ENCODE measurements around the gene CR1L. TPM values are rescaled to one million over a fixed set of nuclear protein-coding genes. Genes with fewer than 3 reads are reported as not detected.
"Not testable (repeated sequence)": the region's sequence is repeated elsewhere in the genome, so short reads cannot be mapped to it uniquely, and the experiment has no call there.

CR1L gene
- 1.2 TPM for polyA plus RNA-seq (ENCODE audit: insufficient read length)
- long read RNA-seq, donor 1: 0 reads
- long read RNA-seq, donor 2: 0 reads
- long read RNA-seq, donor 3: 0 reads
- long read RNA-seq, donor 4: 0 reads
- long read RNA-seq, donor 5: 0 reads
- long read RNA-seq, donor 6: 0 reads
- long read RNA-seq, donor 7: 0 reads
- long read RNA-seq, donor 8: 0 reads

DNA sequence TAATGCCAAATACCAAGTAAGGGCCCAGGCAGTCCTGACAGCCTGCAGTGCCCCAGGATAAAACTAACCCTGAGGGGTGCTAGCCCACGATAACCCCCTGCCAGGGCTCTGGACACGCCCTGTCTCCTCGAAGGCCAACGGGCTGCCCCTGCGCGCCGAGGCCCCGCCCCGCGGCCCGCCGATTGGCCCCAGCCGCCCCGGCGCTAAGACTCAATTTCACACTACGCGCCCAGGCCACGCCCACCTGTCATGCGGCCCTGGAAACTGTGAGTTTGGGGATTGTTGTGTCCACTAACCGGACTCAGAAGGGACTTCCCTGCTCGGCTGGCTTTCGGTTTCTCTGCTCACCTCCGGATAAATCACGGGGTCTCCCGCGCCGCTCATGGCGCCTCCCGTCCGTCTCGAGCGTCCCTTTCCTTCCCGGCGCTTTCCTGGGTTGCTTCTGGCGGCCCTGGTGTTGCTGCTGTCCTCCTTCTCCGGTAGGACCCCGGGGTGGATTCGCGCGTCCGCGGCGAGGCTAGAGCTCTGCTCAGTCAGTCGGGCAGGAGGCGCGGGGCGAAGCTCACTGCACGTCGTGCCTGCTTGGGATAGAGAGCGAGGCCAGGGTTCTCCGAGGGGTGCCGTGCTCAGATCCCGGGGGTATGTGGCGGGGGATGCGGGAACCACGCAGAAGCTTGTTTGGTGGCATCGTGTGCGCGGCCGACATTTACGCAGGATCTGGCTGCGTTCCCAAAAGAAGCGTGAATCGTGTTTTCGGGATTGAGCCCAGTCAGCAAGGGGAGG lies at the start of gene CR1L:
TSS of gene CR1L (plus strand) at position 282 of the 783 bp plus-strand sequence. CDS start at position 383, 101 bp downstream.
- DNase-seq: peak; percentile 87

GRCh38 chr1:207603777-207604176 lies 41.2 kb upstream of the CR1L start:
- no peak for DNase-seq

DNA sequence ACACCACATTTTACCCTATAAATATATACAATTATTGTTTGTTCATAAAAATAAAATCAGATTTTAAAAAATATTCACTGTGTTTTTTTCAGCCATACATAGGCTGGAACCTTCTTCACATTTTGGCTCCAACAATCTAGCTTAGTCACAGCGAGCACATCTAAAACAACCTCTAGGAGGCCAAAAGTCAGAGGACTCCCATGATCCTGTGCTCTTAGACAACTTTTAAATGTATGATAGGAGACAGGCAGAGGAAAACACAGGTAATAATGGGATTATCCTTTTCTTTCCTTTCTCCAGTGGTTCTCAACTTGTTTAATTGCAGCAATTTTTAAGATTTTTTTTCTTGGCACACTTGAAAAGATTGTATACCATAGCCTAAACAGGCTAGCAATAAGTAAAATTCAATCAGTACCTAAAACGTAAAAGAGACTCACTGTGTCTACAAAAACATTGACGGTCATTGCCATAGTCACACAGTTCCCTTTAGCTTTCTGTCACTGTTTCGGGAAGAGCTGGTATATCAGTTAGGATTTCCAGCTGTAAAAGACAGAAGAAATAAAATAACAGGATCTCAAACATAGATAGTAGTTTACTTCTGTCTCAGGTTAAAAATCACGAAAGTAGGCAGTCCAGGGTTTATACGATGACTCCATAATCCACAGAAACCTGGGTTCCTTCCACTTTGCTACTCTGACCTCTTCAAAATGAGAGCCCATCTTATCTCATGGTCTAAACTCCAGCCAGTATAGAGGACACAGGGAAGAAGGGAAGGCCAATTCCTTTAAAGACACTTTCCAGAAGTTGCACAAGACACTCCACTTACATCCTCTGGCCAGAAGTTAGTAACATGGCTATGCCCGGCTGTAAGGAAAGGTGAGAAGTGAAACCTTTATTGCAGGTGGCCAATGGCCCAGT lies 39.2 kb upstream of the CR1L start:
- DNase-seq: no peak

DNA sequence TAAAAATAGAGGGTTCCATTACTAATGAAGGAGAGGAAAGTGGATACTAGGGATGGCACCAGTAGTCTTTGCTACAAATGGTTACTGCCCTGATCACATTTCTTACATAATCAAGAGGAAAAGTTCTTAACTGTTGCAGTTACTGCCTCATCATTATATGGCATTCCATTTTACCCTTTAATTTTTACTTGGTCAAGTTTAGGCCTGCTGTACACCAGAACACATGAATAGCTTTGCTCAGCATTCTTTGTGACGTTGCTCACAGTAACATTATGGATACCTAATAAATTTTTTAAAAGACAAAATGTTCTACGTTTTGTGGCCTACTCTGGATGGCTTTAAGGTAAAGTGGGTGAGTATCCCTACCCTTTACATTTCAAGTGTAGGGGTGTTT lies 38.6 kb upstream of the CR1L start:
- no peak for DNase-seq

DNA sequence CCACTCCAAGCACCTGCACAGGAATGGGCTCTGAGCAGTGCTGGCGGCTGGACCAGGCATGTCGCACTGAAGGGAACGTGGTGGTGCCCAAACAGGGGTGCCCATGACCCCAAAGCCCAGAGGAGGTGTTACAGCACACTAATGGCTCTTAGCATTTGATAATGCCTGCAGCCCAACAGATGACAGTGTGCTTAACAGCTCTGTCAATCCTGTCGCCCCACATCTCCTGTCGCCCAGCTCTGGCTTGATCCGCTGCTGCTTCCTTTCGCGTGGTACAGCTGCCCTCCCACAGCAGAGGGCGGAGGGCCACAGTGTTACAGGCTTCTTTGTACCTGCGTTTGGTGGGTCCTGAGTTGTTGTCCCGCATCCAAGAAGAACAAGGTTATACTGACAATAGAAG lies 32.2 kb upstream of the CR1L start:
- no peak for DNase-seq

DNA sequence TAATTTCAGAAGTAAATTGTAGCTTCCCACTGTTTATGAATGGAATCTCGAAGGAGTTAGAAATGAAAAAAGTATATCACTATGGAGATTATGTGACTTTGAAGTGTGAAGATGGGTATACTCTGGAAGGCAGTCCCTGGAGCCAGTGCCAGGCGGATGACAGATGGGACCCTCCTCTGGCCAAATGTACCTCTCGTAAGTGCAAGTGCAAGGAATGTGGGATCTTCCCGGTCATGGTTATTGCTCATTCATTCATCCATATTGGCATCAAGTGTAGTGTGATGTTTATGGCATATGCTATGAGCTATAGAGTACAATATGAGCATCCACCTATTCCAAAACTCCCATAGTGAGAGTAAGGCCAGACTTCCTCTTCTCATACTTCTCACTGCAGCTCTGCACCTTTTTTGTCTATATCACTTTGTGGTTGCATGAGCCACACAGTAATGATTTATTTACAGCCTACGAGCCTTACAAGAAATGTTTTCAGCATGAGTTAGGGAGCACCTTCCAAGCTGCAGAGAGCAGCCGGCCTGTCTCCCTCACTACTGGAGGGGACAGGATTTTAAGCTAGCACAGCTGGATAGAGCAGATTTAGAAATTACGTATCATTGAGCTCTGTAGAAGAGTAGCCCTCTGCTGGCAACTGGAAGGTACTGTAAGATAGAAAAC lies 24.9 kb upstream of the CR1L start:
- peak; percentile 51 for DNase-seq

DNA sequence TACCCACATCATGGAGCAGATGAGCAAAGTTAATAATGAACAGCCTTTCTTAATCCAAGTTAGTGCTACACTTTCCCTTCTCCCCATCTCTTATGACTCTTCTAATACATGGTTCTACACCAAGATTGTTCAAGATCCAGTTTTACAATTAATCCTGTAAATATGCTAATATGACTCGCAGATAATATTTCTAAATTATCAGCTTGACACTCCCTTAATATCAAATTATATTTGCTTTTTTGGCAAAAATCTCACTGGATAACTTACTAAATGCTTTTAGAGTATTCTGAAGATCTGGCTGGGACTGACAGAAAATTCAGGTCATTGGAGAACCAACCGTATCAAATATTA lies 24.4 kb upstream of the CR1L start:
- no peak for DNase-seq

DNA sequence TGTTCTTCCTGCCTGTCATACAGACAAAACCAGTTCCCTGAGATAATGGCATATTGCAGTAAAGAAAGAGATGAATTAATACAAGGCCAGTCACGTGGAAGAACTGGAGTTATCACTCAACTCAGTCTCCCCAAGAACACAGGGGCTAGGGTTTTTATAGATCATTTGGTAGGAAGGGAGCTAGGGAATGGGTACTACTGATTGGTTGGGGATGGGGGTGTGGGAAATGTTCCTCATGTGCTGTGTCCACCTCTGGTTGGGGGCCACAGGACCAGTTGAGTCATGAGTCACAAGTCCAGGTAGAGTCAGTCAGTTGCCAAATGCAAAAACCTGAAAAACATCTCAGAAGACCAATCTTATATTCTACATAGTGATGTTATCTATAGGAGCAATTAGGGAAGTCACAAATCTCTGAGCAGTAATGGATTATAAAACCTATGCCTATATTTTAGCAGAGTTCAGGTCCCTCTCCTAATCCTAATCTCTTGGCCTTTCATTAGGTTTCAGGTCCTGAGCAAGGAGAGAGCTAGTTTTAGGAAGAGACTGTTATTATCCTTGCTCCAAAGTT lies 19.3 kb upstream of the CR1L start:
- not testable (repeated sequence) for DNase-seq

- DNase-seq: no peak
Measured at GRCh38 chr1:207626972-207627337, 18.0 kb upstream of the CR1L start.

DNA sequence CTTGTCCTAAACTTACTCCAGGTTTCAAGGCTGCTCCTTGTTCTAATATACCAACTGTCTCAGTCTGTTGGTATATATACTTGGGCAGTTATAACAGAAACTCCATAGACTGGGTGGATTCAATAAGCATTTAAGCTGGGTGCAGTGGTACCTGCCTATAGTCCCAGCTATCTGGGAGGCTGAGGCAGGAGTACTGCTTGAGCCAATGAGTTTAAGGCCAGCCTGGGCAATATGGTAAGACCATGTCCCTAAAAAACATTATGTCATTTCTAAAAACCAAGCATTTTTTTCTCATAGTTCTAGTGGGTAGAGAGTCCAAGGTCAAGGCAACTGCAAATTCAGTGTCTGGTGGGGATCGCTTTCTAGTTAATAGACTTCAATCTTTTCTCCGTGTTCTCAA lies 17.4 kb upstream of the CR1L start:
- no peak for DNase-seq

DNA sequence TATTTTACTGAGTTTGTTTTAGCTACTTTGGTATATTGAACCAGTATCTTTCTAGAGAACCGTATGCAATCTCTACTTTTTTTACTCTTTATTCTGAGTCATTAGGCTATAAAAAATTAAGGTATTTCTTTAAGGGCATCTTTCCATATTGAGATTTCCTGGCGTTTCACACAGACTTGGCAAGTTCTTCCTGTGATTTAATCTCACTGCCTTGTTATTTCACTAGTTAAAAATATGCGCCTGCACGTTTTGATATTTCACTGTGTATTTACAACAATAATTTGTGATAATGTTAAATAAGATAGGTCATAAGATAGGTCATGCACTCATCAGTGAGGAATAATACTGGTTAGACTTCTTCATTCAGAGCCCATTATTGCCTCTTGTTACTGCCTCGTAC lies 16.2 kb upstream of the CR1L start:
- no peak for DNase-seq

DNA sequence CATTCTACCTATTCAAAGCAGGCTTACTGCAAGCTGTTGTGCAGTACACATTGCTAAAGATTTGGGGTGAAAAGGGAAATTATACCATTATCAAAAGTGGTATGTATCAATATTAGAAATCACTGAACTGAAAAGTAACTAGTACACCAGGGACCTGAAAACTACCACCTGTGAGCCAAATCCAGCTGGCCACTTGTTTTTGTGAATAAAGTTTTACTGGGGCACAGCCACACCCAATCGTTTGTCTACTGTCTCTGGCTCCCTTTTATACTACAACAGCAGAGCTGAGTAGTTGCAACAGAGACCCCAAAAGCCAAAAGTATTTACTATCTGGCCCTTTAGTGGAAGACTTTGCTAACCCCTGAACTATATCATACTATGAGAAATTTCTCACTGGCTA lies 13.8 kb upstream of the CR1L start:
- no peak for DNase-seq

- DNase-seq: no peak
Measured at GRCh38 chr1:207633226-207633625, 11.7 kb upstream of the CR1L start.

- not testable (repeated sequence) for DNase-seq
Measured at GRCh38 chr1:207633699-207634289, 11.1 kb upstream of the CR1L start.

DNA sequence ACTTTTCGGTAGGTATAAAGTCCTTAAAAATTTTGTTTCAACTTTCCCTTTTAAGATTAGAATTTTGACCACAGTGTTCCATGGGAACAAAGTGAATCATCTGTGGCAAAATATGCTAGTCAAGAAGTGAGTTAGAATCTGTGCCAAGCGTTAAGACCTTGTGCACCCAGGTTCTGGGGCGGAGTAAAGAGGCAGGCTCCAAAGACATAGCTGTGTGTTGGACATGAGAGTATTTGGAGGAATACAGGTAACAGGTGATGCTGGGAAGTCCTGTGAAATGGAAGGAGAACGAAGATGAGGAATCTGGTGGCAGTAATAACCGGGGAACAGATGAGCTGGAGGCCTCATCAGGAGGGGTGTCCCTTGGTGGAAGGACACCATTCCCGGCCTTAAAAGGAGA lies 10.6 kb upstream of the CR1L start:
- not testable (repeated sequence) for DNase-seq

DNA sequence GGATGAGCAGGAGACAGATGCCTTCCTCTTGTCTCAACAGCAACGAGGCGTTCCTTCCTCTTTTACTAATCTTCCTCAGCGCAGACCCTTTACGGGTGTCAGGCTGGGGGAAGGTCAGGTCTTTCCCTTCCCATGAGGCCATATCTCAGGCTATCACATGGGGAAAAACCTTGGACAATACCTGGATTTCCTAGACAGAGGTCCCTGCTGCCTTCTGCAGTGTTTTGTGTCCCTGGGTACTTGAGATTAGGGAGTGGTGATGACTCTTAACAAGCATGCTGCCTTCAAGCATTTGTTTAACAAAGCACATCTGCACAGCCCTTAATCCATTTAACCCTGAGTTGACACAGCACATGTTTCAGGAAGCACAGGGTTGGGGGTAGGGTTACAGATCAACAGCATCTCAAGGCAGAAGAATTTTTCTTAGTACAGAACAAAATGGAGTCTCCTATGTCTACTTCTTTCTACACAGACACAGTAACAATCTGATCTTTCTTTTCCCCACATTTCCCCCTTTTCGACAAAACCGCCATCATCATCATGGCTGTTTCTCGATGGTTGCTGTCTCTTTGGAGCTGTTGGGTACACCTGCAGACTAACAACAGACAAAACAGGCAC lies 9.3 kb upstream of the CR1L start:
- DNase-seq: not testable (repeated sequence)

- not testable (repeated sequence) for DNase-seq
Measured at GRCh38 chr1:207638487-207639145, 6.3 kb upstream of the CR1L start.

DNA sequence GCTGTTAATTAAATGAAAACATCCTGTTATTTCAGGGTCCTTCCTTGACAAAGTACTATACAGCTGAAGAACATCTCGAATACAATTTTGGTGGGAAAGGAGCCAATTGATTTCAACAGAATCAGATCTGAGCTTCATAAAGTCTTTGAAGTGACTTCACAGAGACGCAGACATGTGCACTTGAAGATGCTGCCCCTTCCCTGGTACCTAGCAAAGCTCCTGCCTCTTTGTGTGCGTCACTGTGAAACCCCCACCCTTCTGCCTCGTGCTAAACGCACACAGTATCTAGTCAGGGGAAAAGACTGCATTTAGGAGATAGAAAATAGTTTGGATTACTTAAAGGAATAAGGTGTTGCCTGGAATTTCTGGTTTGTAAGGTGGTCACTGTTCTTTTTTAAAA lies 5.6 kb upstream of the CR1L start:
- DNase-seq: not testable (repeated sequence)

- no peak for DNase-seq
Measured at GRCh38 chr1:207644166-207644851, 624 bp upstream of the CR1L start.

DNA sequence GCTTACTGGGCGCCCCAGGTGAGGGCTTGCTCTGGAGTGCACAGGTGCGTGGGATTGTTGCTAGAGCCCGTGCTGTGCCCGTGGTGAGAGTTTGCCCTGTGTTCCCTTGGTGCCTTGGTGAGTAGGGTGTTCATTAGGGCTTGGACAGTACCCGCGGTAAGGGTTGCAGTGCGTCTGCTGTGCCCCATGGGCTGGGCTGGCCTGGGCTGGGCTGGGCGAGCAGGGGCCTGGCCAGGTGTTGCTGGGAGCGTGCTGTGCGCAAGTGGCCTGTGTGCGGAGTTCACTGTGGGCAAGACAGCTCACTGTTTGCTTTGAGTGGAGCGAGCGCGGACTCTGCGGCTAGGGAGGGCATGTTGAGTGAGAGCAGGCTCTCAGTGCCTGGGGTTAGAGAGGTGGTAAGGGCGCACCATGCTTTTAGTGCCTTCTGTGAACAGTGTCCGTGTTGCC lies 725 bp downstream of the CR1L start:
- DNase-seq: no peak

Data from left kidney (tissue), 8 donors.